Trophoblast cell (in vitro differentiated cells and primary cell): ENCODE measurements around the gene SPATS2.

Experiments used
- DNase-seq, 2 donors: peaks; one replicate each; pipeline ENCODE4 v3.0.0-alpha.2; 2016
- H2AFZ ChIP-seq: 2 replicates; pipeline ENCODE4 v1.6.1; 2013; ENCODE audit warnings: low read length, moderate library complexity, mild to moderate bottlenecking; ENCODE audit not compliant: insufficient read depth, poor library complexity
- H2AK5ac ChIP-seq: 2 replicates; pipeline ENCODE4 v1.6.1; 2013; ENCODE audit warnings: mild to moderate bottlenecking, low read length
- H2BK120ac ChIP-seq: 2 replicates; pipeline ENCODE4 v1.6.1; 2013; ENCODE audit warnings: low read length, mild to moderate bottlenecking, moderate library complexity; ENCODE audit not compliant: insufficient read depth, poor library complexity
- H2BK12ac ChIP-seq: 2 replicates; pipeline ENCODE4 v1.6.1; 2013; ENCODE audit warnings: mild to moderate bottlenecking, low read length, moderate library complexity
- H2BK5ac ChIP-seq: 2 replicates; pipeline ENCODE4 v1.6.1; 2013; ENCODE audit warnings: low read length, low read depth, moderate library complexity, mild to moderate bottlenecking; ENCODE audit not compliant: poor library complexity
- H3K14ac ChIP-seq: 2 replicates; pipeline ENCODE4 v1.6.1; 2013; ENCODE audit warnings: mild to moderate bottlenecking, low read length
- H3K18ac ChIP-seq: 2 replicates; pipeline ENCODE4 v1.6.1; 2013; ENCODE audit warnings: mild to moderate bottlenecking, low read length
- H3K23ac ChIP-seq: 2 replicates; pipeline ENCODE4 v1.6.1; 2013; ENCODE audit warnings: low read length
- H3K27ac ChIP-seq: 2 replicates; pipeline ENCODE4 v1.5.1; 2013; ENCODE audit warnings: low read depth, mild to moderate bottlenecking, inconsistent platforms, low read length, moderate library complexity
- H3K27me3 ChIP-seq: 2 replicates; pipeline ENCODE4 v1.6.1; 2013; ENCODE audit warnings: inconsistent platforms, mild to moderate bottlenecking, low read length, moderate library complexity; ENCODE audit not compliant: insufficient read depth
- H3K36me3 ChIP-seq, 2 experiments: 1 replicate in 1 of 2; 2 replicates in 1 of 2; pipeline ENCODE4 v1.6.1; 2013; ENCODE audit warnings: low read length in 2 of 2, mild to moderate bottlenecking in 2 of 2, moderate library complexity in 1 of 2; ENCODE audit not compliant: insufficient read depth in 2 of 2, control insufficient read depth in 1 of 2
- H3K4ac ChIP-seq: 2 replicates; pipeline ENCODE4 v1.6.1; 2013; ENCODE audit warnings: low read depth, mild to moderate bottlenecking, low read length, moderate library complexity
- H3K4me1 ChIP-seq, 2 experiments: 1 replicate in 1 of 2; 2 replicates in 1 of 2; pipeline ENCODE4 v1.6.1; 2013; ENCODE audit warnings: low read length in 2 of 2, mild to moderate bottlenecking in 2 of 2, moderate library complexity in 1 of 2; ENCODE audit not compliant: insufficient read depth in 2 of 2, control insufficient read depth in 1 of 2
- H3K4me2 ChIP-seq: 2 replicates; pipeline ENCODE4 v1.6.1; 2013; ENCODE audit warnings: inconsistent platforms, mild to moderate bottlenecking, low read length, moderate library complexity
- H3K4me3 ChIP-seq: 2 replicates; pipeline ENCODE4 v1.5.1; 2013; ENCODE audit warnings: mild to moderate bottlenecking, low read depth, low read length, inconsistent platforms
- H3K79me1 ChIP-seq: one replicate; pipeline ENCODE4 v1.6.1; 2013; ENCODE audit warnings: low read length
- H3K79me2 ChIP-seq: 2 replicates; pipeline ENCODE4 v1.6.1; 2013; ENCODE audit warnings: low read length, mild to moderate bottlenecking; ENCODE audit not compliant: control insufficient read depth, insufficient read depth, poor library complexity
- H3K9ac ChIP-seq: 2 replicates; pipeline ENCODE4 v1.6.1; 2013; ENCODE audit warnings: mild to moderate bottlenecking, low read length
- H3K9me3 ChIP-seq: 2 replicates; pipeline ENCODE4 v1.6.1; 2013; ENCODE audit warnings: low read depth, mild to moderate bottlenecking, control low read depth, inconsistent platforms, low read length; ENCODE audit not compliant: insufficient read depth
- H4K12ac ChIP-seq: 2 replicates; pipeline ENCODE4 v1.6.1; 2013; ENCODE audit warnings: low read depth, mild to moderate bottlenecking, low read length, moderate library complexity
- H4K8ac ChIP-seq: 2 replicates; pipeline ENCODE4 v1.6.1; 2013; ENCODE audit warnings: low read depth, mild to moderate bottlenecking, low read length, moderate library complexity
- H4K91ac ChIP-seq: one replicate; pipeline ENCODE4 v1.6.1; 2013; ENCODE audit warnings: low read depth, mild to moderate bottlenecking, low read length, moderate library complexity
- WGBS: extraction: QIAGEN DNeasy Blood & Tissue Kit; methylation state at CpG from one replicate; pipeline ENCODE4 v1.1.7; 2013; ENCODE audit warnings: missing lambda C conversion rate; ENCODE audit not compliant: insufficient read length, insufficient coverage; ENCODE audit errors: extremely low coverage; 5-methylcytosine and 5-hydroxymethylcytosine counted together

SPATS2 gene

GRCh38 chr12:49501895-49502294 lies 134.6 kb downstream of the SPATS2 start:
- Histone ChIP-seq H2AK5ac (no peak overlapping the region), H3K4ac (no peak overlapping the region), H3K79me2 (no peaks in the 10 kb centered on the region), H2BK12ac (no peak overlapping the region), H3K27me3 (no peaks in the 10 kb centered on the region), H2AFZ (no peak overlapping the region), H3K23ac (no peak overlapping the region), H4K91ac (no peak overlapping the region), H3K4me3 (no peak overlapping the region), H3K9me3 (no peaks in the 10 kb centered on the region), H3K4me1 (peaks cover 0 to 4% of the 10 kb centered on the region in 2 experiments), H3K27ac (no peak overlapping the region), H2BK120ac (no peak overlapping the region), H4K8ac (no peak overlapping the region), H2BK5ac (no peak overlapping the region), H3K14ac (no peak overlapping the region), H3K36me3 (peaks cover 9 to 10% of the 10 kb centered on the region in 2 experiments), H3K9ac (no peak overlapping the region), H3K18ac (no peak overlapping the region), H4K12ac (no peak overlapping the region), H3K79me1 (no peaks in the 10 kb centered on the region), H3K4me2 (no peak overlapping the region)
- no peak for DNase-seq
- WGBS, result no CpG with 5 or more reads among the region's 1 CpG

GRCh38 chr12:49502590-49502989 lies 135.3 kb downstream of the SPATS2 start:
- no peak overlapping the region for H3K4ac ChIP-seq
- H4K91ac ChIP-seq, result no peak overlapping the region
- no peak overlapping the region for H2BK5ac ChIP-seq
- no peak overlapping the region for H3K9ac ChIP-seq
- H3K14ac ChIP-seq, result no peak overlapping the region
- no peaks in the 10 kb centered on the region for H3K79me1 ChIP-seq
- H4K8ac ChIP-seq, result no peak overlapping the region
- H3K27ac ChIP-seq, result no peak overlapping the region
- H3K36me3 ChIP-seq, result peaks cover 9 to 10% of the 10 kb centered on the region in 2 experiments
- no peak overlapping the region for H3K4me3 ChIP-seq
- H3K9me3 ChIP-seq, result no peaks in the 10 kb centered on the region
- H3K18ac ChIP-seq, result no peak overlapping the region
- no peak overlapping the region for H2AK5ac ChIP-seq
- no peak overlapping the region for H2BK12ac ChIP-seq
- H3K4me1 ChIP-seq, result peaks cover 0 to 4% of the 10 kb centered on the region in 2 experiments
- H3K23ac ChIP-seq, result no peak overlapping the region
- no peak overlapping the region for H3K4me2 ChIP-seq
- no peak overlapping the region for H2BK120ac ChIP-seq
- no peak overlapping the region for H2AFZ ChIP-seq
- no peak for DNase-seq
- no peaks in the 10 kb centered on the region for H3K79me2 ChIP-seq
- H4K12ac ChIP-seq, result no peak overlapping the region
- WGBS, result no CpG with 5 or more reads among the region's 1 CpG
- H3K27me3 ChIP-seq, result no peaks in the 10 kb centered on the region

GRCh38 chr12:49503674-49504180 lies 136.5 kb downstream of the SPATS2 start:
- Histone ChIP-seq H4K91ac (no peak overlapping the region), H3K4me3 (no peak overlapping the region), H3K9me3 (no peaks in the 10 kb centered on the region)

GRCh38 chr12:49505672-49506071 lies 138.4 kb downstream of the SPATS2 start:
- Histone ChIP-seq H3K79me1 (no peaks in the 10 kb centered on the region), H3K4me2 (no peak overlapping the region), H3K36me3 (peaks cover 7 to 10% of the 10 kb centered on the region in 2 experiments), H3K4ac (no peak overlapping the region), H4K12ac (no peak overlapping the region), H4K91ac (no peak overlapping the region), H3K4me3 (no peak overlapping the region), H3K4me1 (peaks cover 0 to 4% of the 10 kb centered on the region in 2 experiments), H2BK5ac (no peak overlapping the region), H3K18ac (no peak overlapping the region), H3K27me3 (no peaks in the 10 kb centered on the region), H2BK12ac (no peak overlapping the region), H3K9ac (no peak overlapping the region), H3K9me3 (no peaks in the 10 kb centered on the region), H4K8ac (no peak overlapping the region), H2AK5ac (no peak overlapping the region), H2BK120ac (no peak overlapping the region), H3K14ac (no peak overlapping the region), H2AFZ (no peak overlapping the region), H3K79me2 (no peaks in the 10 kb centered on the region), H3K27ac (no peak overlapping the region), H3K23ac (no peak overlapping the region)
- no peak for DNase-seq

More at GRCh38 chr12:49503674-49504180, 136.5 kb downstream of the SPATS2 start:
- H3K79me2 ChIP-seq, result no peaks in the 10 kb centered on the region
- no peak overlapping the region for H4K12ac ChIP-seq
- no peak overlapping the region for H3K23ac ChIP-seq
- no peak overlapping the region for H2AK5ac ChIP-seq
- peaks cover 0 to 4% of the 10 kb centered on the region in 2 experiments for H3K4me1 ChIP-seq
- H3K9ac ChIP-seq, result no peak overlapping the region
- H4K8ac ChIP-seq, result no peak overlapping the region
- peaks cover 9 to 11% of the 10 kb centered on the region in 2 experiments for H3K36me3 ChIP-seq
- H2BK12ac ChIP-seq, result no peak overlapping the region
- H3K4ac ChIP-seq, result no peak overlapping the region
- no peak overlapping the region for H2AFZ ChIP-seq
- no peak overlapping the region for H2BK5ac ChIP-seq
- DNase-seq, result no peak
- H3K4me2 ChIP-seq, result no peak overlapping the region
- no peak overlapping the region for H2BK120ac ChIP-seq
- H3K79me1 ChIP-seq, result no peaks in the 10 kb centered on the region
- H3K18ac ChIP-seq, result no peak overlapping the region
- no peak overlapping the region for H3K27ac ChIP-seq
- H3K14ac ChIP-seq, result no peak overlapping the region
- H3K27me3 ChIP-seq, result no peaks in the 10 kb centered on the region
- WGBS, result no CpG with 5 or more reads among the region's 5 CpGs
